Activated naive CD8-positive, alpha-beta T cell treated with anti-CD3 and anti-CD28 coated beads, Interleukin-2, amount 10 ng/mL, durations not matched to agents 7 days and 5 days (primary cell): ENCODE data around the gene P4HA2. TPM values are rescaled to one million over a fixed set of nuclear protein-coding genes. Genes with fewer than 3 reads are reported as not detected.
A peak's percentile ranks its signal among the peaks of the same experiment; 100 is the strongest.

Experiments
- ATAC-seq: fragments of 150-1000 bp; cut with Tn5 transposase; one replicate; pipeline ENCODE4 v1.10.0; 2021; ENCODE audit warnings: low read depth, moderate library complexity
- POLR2A ChIA-PET: fragments of 350-600 bp; sonication (Branson Sonifier 250); formaldehyde crosslinking; loops from one replicate; lab custom pipeline; 2021; ENCODE audit warnings: antibody characterized with exemption; lab: Charles Lee
- DNase-seq: peaks from one replicate; pipeline ENCODE4 v3.0.0; 2021
- H3K27ac Mint-ChIP-seq: one replicate; pipeline ENCODE4 v1.8.0; 2022; ENCODE audit warnings: mild to moderate bottlenecking, mixed read lengths
- H3K27me3 Mint-ChIP-seq: one replicate; pipeline ENCODE4 v1.8.0; 2022; ENCODE audit warnings: mild to moderate bottlenecking, moderate library complexity, mixed read lengths
- H3K36me3 Mint-ChIP-seq: one replicate; pipeline ENCODE4 v1.8.0; 2021; ENCODE audit warnings: mild to moderate bottlenecking, mixed read lengths
- H3K4me1 Mint-ChIP-seq: one replicate; pipeline ENCODE4 v1.8.0; 2021; ENCODE audit warnings: mixed read lengths
- H3K4me3 Mint-ChIP-seq: one replicate; pipeline ENCODE4 v1.8.0; 2022; ENCODE audit warnings: mild to moderate bottlenecking, moderate library complexity, mixed read lengths
- H3K9me3 Mint-ChIP-seq: one replicate; pipeline ENCODE4 v1.8.0; 2021; ENCODE audit warnings: mixed read lengths
- total RNA-seq, 2 experiments: library from RNA; stranded (reverse); gene quantifications; one replicate each; pipeline ENCODE4 v1.2.3, GENCODE V29; 2021

Gene P4HA2
- total RNA-seq, 2 experiments from 2014 or later = 10.1 to 10.7 TPM

- H3K36me3 Mint-ChIP-seq = no peaks in the 10 kb centered on the region
- H3K27ac Mint-ChIP-seq = no peak overlapping the region
- H3K27me3 Mint-ChIP-seq = peaks cover 5% of the 10 kb centered on the region
- no peak overlapping the region for H3K4me3 Mint-ChIP-seq
- ATAC-seq (no peak), DNase-seq (no peak)
- POLR2A ChIA-PET = no interaction called here
- H3K4me1 Mint-ChIP-seq = peaks cover 13% of the 10 kb centered on the region
- H3K9me3 Mint-ChIP-seq = no peaks in the 10 kb centered on the region
These were observed 40.5 kb upstream of the P4HA2 start for GRCh38 chr5:132267931-132268768.

- POLR2A ChIA-PET = no interaction called here
- Mint-ChIP-seq H3K36me3 (no peaks in the 10 kb centered on the region), H3K9me3 (no peaks in the 10 kb centered on the region), H3K4me3 (no peak overlapping the region), H3K4me1 (peaks cover 9% of the 10 kb centered on the region), H3K27me3 (no peaks in the 10 kb centered on the region), H3K27ac (peak overlapping the region; percentile 36)
- no peak for ATAC-seq
- DNase-seq = no peak
These were observed 39.6 kb upstream of the P4HA2 start for GRCh38 chr5:132267166-132267739.

- no peak for DNase-seq
- no peak overlapping the region for H3K4me3 Mint-ChIP-seq
- H3K9me3 Mint-ChIP-seq = no peaks in the 10 kb centered on the region
- POLR2A ChIA-PET = no interaction called here
- ATAC-seq = no peak
- H3K27ac Mint-ChIP-seq = no peak overlapping the region
- no peaks in the 10 kb centered on the region for H3K36me3 Mint-ChIP-seq
- peaks cover 7% of the 10 kb centered on the region for H3K4me1 Mint-ChIP-seq
- no peaks in the 10 kb centered on the region for H3K27me3 Mint-ChIP-seq
These were observed 39.1 kb upstream of the P4HA2 start for GRCh38 chr5:132266836-132267160.

DNA sequence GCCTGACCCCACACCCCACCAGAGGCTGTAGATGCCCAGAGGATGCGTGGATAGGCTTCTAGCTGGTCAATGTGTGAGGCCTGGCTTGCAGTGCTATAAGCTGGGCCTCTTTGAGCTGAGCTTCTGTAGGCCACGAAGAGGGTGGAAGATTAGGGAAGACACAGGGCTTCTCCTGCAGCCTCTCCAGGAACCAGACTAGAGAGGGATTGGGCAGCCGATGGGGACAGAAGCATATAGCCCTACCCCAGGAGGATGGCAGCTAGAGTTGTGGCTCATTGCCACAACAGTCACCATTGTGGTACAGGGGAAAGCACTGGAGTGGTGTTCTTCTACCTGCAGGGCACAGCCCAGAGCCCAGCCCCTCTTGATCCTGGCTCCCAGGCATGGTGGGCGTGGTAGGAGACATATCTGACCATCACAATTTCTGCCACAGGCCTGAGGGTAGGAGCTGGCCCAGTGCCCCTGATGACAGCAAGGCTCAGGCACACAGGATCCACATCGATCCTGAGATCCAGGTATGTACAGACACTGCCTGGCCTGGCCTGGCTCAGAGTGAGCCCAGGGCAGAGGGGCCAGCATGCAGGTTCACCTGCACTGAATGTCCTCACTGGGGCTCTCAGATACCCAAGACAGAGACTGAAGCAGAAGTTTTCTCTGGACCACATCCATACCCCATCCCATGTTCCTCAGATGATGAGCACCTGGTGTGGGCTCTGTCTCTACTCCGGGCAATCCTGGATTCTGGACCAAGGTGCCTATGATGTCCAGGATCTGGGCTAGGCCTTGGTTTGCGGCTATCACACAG lies 38.6 kb upstream of the P4HA2 start:
- Mint-ChIP-seq H3K4me1 (peaks cover 5% of the 10 kb centered on the region), H3K27me3 (no peaks in the 10 kb centered on the region), H3K27ac (no peak overlapping the region), H3K4me3 (no peak overlapping the region), H3K36me3 (no peaks in the 10 kb centered on the region), H3K9me3 (no peaks in the 10 kb centered on the region)
- DNase-seq = no peak
- ATAC-seq = no peak
- POLR2A ChIA-PET = no interaction called here

DNA sequence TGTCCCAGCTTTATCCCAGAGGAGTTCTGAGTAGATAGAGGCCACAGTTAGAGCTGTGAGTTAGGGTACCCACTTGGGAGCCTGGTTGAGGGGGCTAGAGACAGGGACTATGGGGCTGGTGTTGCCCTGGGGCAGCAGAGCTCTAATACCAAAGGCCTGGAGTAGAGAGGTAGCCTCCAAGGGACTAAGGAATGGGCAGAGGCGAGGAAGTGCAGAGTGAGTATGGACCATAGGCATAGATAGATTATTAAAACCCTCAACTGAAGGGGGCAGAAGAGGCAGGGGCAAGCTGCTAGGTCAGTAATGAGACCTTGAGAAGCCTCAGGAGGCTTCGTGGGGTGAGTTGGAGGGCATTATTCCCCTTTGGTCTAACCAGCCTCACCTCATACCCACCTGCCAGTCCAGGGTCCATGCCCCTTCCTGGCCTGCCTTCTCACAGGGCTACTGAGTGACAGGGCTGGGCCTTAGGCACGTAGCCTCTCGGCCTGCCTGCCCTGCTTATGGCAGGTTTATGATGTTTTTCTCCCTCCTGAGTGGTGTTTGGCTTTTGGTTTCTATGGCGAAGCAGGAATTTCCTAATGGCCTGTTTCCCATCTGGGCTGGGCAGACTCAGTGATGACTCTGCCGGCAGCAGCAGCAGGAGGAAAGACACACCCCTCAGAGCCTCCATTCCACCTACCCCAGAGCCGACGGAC lies 37.8 kb upstream of the P4HA2 start:
- Mint-ChIP-seq H3K4me1 (peaks cover 8% of the 10 kb centered on the region), H3K9me3 (no peaks in the 10 kb centered on the region), H3K36me3 (no peaks in the 10 kb centered on the region), H3K27ac (no peak overlapping the region), H3K4me3 (no peak overlapping the region), H3K27me3 (no peaks in the 10 kb centered on the region)
- DNase-seq = no peak
- no peak for ATAC-seq
- POLR2A ChIA-PET = no interaction called here

- no peak overlapping the region for H3K4me3 Mint-ChIP-seq
- POLR2A ChIA-PET = no interaction called here
- no peaks in the 10 kb centered on the region for H3K27me3 Mint-ChIP-seq
- no peaks in the 10 kb centered on the region for H3K9me3 Mint-ChIP-seq
- no peak overlapping the region for H3K27ac Mint-ChIP-seq
- ATAC-seq (no peak), DNase-seq (no peak)
- H3K36me3 Mint-ChIP-seq = no peaks in the 10 kb centered on the region
- H3K4me1 Mint-ChIP-seq = peaks cover 12% of the 10 kb centered on the region
These were observed 37.1 kb upstream of the P4HA2 start for GRCh38 chr5:132264546-132265335.

DNA sequence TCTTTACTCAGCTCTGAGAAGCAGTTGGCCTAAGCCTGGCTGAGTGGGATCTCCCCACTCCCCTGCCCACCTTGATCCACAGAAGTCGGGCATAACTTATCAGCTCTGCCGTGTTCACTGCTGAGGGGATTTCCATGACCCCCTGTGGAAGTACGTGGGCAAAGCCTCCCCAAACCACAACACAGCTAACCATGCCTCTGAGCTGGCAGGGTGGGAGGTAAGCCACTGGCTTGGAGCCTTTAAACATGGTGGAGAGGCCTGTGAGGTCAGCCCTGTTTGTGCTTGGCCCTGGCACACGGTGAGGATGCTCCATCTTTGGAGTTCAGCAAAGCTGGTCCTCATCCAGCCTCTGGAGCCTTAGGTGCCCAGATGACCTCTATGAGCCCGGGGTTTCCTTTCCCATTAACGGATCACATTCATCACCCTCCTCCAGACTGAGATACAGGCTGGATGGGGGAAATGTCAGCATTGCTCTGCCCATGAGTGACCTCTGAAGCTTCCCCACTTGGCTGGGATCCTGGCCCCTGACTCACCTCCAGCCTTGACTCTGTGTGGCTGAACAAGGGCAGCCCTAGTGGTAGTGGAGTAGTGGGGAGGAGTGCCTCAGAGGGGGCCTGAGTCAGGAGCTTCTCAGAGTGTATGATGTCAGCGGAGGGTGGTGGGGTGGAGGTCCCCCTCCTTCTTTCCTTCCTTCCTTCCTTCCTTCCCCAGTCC lies 36.1 kb upstream of the P4HA2 start:
- ATAC-seq (no peak), DNase-seq (no peak)
- Mint-ChIP-seq H3K4me3 (no peak overlapping the region), H3K27ac (peak overlapping the region; percentile 35), H3K36me3 (no peaks in the 10 kb centered on the region), H3K4me1 (peaks cover 12% of the 10 kb centered on the region), H3K9me3 (no peaks in the 10 kb centered on the region), H3K27me3 (no peaks in the 10 kb centered on the region)
- POLR2A ChIA-PET = no interaction called here

GRCh38 chr5:132262882-132263547 lies 35.4 kb upstream of the P4HA2 start:
- Mint-ChIP-seq H3K4me3 (no peak overlapping the region), H3K27ac (no peak overlapping the region)
- POLR2A ChIA-PET = no interaction called here

GRCh38 chr5:132261881-132262845 lies 34.5 kb upstream of the P4HA2 start:
- POLR2A ChIA-PET = no interaction called here
- ATAC-seq = no peak
- Mint-ChIP-seq H3K4me3 (no peak overlapping the region), H3K36me3 (no peaks in the 10 kb centered on the region), H3K4me1 (peaks cover 10% of the 10 kb centered on the region), H3K27ac (no peak overlapping the region), H3K27me3 (peaks cover 2% of the 10 kb centered on the region), H3K9me3 (no peaks in the 10 kb centered on the region)
- DNase-seq = no peak

More at GRCh38 chr5:132262882-132263547, 35.4 kb upstream of the P4HA2 start:
- Mint-ChIP-seq H3K36me3 (no peaks in the 10 kb centered on the region), H3K27me3 (no peaks in the 10 kb centered on the region), H3K9me3 (no peaks in the 10 kb centered on the region), H3K4me1 (peaks cover 12% of the 10 kb centered on the region)
- no peak for DNase-seq
- no peak for ATAC-seq

GRCh38 chr5:132260714-132261551 lies 33.3 kb upstream of the P4HA2 start:
- Mint-ChIP-seq H3K27ac (no peak overlapping the region), H3K4me3 (no peak overlapping the region), H3K36me3 (no peaks in the 10 kb centered on the region), H3K9me3 (no peaks in the 10 kb centered on the region), H3K27me3 (peaks cover 13% of the 10 kb centered on the region), H3K4me1 (peaks cover 10% of the 10 kb centered on the region)
- ATAC-seq (peak; percentile 57), DNase-seq (no peak)
- POLR2A ChIA-PET = no interaction called here
